Pons (tissue), 1 donor: Measurements from ENCODE around the gene GAGE12J.
"Not testable (repeated sequence)": the region's sequence is repeated elsewhere in the genome, so short reads cannot be mapped to it uniquely, and the experiment has no call there.

Experiments
- DNase-seq: peaks from one replicate; pipeline ENCODE4 v3.0.0-alpha.2; 2016; ENCODE audit warnings: low spot score

GAGE12J gene

DNA sequence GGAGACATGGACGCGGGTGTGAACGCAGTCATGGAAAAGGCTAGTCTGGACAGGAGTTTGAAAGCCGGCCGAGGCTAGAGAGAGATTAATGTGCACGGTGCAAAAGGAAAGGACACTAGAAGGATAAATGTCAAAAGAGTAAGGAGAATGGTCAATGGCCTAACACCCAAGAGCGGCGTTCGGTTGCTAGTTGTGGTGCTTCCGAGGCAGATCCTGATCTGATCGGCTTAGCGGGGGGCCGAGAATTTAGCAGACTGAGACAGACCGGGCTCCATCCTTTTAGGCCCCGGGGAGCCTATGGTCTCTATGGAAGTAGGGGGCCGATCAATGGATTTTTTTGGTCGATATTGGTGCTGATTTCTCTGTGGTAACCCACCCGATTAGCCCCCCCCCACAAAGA is 11.5 kb upstream of the GAGE12J start:
- DNase-seq = no peak

DNA sequence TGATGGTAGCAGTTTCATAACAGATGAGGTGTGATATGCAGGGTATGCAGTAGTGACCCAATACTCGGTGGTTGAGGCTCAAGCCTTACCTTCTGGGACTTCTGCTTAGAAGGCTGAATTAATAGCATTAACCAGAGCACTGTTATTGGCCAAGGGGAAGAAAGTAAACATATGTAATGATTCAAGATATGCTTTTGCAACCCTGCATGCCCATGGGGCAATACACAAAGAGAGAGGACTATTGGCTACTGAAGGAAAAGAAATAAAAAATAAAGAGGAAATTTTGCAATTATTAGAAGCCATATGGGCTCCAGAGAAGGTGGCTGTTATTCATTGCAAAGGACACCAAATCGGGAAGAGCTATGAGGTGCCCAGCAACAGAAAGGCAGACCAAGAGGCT is 9.7 kb upstream of the GAGE12J start:
- DNase-seq = no peak

DNA sequence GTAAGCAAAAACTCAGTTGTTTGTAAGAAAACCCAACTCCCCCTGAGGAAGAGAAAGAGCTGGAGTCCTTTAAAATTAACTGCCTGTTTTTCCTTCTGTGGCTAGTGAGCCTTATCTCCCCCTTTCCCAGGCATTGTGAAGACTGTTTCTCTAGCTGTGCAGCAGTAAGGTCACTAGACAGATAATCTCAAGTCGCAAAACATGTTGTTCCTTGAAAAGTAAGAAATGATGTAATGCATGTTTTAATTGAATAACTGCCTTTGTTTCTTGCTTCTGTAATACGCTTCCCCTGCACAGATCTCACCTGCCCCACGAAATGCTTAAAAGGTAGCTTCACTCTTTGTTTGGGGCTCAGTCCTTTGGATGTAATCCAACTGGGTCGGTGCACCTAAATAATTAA is 5.8 kb upstream of the GAGE12J start:
- no peak for DNase-seq

DNA sequence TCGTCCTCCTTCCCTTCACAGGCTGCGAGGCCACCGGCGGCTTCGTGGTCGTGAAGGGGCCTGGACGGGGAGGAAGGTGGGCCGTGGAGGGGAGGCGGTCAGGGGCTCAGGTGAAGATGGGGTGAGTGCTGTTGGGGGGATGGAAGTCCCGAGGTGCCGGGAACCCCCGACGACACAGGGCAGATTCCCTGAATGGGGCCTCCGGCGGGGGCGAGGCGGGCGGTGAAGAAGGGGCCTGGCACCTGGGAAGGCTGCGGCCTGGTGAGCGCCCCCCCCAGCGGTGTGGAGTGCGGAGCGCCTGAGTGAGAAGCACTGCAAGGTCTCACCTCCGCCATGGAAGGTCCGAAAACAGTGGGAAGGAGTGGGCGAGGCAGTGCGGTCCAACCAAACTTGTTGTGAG is 429 bp downstream of the GAGE12J start:
- DNase-seq = not testable (repeated sequence)

DNA sequence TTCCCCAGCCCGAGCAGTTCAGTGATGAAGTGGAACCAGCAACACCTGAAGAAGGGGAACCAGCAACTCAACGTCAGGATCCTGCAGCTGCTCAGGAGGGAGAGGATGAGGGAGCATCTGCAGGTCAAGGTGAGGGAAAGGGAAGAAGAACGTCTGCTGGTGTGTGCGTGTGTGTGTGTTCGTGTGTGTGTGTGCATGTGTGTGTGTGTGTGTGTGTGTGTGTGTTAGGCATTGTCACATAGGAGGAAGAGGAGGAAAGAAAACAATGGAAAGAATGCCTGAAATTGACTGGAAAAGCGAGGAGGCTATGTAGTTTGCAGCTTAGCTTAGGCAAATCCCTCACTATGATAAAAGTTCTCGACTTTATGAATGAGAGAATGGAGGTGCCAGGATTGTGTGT is 1.9 kb downstream of the GAGE12J start:
- DNase-seq = not testable (repeated sequence)

DNA sequence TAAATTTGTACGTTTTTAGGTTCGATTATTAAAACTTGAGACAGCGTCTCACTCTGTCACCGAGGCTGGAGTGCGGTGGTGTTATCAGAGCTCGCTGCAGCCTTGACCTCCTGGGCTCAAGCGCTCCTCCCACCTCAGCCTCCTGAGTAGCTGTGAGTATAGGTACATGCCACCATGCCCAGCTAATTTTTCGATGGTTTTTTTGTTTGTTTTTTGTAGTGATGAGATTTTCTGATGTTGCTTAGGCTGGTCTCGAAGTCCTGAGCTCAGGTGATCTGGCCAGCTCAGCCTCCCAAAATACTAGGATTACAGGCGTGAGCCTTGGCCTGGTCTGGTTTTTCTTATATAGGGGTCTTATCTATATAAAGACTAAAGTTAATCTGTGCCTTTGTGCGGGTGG is 8.6 kb downstream of the GAGE12J start:
- DNase-seq = not testable (repeated sequence)

DNA sequence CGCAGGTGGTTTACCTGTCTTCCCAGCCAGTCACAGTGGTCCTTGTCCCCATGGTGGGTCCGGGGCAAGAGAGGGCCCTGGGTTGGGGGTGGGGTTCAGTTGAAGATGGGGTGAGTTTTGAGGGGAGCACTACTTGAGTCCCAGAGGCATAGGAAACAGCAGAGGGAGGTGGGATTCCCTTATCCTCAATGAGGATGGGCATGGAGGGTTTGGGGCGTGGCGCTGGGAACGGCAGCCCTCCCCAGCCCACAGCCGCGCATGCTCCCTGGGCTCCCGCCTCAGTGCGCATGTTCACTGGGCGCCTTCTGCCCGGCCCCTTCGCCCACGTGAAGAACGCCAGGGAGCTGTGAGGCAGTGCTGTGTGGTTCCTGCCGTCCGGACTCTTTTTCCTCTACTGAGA is 9.4 kb downstream of the GAGE12J start, which contains the start of gene GAGE13:
Gene GAGE13 (plus strand): TSS at position 301 of the 400 bp plus-strand sequence. CDS start 1,156 bp downstream, outside the sequence.
- DNase-seq = not testable (repeated sequence)

DNA sequence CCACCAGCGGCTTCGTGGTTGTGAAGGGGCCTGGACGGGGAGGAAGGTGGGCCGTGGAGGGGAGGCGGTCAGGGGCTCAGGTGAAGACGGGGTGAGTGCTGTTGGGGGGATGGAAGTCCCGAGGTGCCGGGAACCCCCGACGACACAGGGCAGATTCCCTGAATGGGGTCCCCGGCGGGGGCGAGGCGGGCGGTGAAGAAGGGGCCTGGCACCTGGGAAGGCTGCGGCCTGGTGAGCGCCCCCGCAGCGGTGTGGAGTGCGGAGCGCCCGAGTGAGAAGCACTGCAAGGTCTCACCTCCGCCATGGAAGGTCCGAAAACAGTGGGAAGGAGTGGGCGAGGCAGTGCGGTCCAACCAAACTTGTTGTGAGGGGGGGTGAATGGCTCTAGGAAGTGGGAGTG is 10.0 kb downstream of the GAGE12J start:
- DNase-seq = not testable (repeated sequence)

DNA sequence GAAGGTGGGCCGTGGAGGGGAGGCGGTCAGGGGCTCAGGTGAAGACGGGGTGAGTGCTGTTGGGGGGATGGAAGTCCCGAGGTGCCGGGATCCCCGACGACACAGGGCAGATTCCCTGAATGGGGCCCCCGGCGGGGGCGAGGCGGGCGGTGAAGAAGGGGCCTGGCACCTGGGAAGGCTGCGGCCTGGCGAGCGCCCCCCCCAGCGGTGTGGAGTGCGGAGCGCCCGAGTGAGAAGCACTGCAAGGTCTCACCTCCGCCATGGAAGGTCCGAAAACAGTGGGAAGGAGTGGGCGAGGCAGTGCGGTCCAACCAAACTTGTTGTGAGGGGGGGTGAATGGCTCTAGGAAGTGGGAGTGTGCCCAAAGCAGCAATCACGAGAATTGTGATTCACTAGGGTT is 19.6 kb downstream of the GAGE12J start:
- DNase-seq = not testable (repeated sequence)

DNA sequence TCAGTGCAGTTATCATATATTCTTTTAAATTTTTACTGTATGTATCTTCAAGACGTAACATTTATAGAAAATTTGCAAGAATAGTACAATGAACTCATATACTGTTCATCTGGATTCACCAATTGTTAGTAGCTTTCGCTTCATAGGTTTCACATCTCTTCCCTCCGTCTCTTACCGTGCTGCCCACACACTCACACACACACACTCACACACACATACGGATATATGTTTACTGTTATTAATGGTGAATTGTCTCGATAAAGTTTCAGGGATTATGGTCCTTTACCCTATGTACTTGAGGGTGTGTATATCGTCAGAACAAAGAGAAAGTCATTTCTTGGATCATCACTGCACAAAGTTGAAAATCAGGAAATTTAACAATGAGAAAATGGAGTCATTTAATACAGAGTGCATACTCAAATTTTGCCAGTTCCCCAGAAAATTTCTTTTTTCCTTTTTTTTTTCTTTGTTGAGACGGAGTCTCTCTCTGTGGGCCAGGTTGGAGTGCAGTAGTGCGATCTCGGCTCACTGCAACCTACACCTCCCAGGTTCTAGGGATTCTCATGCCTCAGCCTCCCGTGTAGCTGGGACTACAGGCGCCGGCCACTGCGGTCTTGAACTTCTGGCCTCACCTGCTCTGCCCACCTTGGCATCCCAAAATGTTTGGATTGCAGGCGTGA is 22.8 kb downstream of the GAGE12J start:
- DNase-seq = not testable (repeated sequence)

DNA sequence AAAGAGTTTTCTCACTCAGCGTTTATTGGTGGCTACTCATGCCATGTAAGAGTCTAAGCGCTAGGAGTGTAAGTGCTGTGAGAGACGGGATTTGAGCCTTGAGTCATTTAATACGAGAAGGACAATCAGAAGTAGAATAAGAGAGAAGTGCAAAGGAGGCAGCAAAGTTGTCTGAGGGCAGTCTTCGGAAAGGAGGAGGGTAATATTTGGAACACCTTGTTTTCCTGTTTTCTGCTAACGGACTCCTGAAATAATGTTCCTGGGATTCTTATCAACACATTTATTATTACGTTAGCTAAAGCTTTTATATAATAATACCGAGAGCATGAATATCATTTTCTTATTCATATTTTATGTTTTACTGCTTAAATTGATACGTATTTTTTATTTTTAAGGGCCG is 23.6 kb downstream of the GAGE12J start:
- not testable (repeated sequence) for DNase-seq

DNA sequence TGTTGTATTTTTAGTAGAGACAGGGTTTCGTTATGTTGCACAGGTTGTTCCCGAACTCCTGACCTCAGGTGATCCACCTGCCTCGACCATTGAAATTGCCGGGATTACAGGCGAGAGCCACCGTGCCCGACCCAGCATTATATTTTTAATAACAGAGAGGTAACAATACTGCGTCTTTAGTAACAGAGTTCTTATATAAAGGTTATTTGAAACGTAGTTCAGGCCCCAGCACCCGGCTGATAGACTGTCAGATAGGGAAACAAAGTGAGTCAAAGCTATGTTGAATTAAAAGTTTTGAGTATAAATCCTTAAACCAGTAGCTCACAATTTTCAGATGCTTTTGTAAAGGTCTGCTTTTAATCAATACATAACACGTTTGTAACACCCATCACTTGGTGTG is 24.3 kb downstream of the GAGE12J start:
- not testable (repeated sequence) for DNase-seq
